Measurements from ENCODE around the gene MTMR10.

GRCh38 chr15:31017311-31017710 is 25.9 kb upstream of the MTMR10 start:
- TF ChIP-seq CTCF (IDR thresholded peaks at IDR 0.05) (no peak), POLR2AphosphoS5 (IDR thresholded peaks at IDR 0.05; ENCODE audit: low read depth, low read length) (no peak), REST (IDR thresholded peaks at IDR 0.05; ENCODE audit: insufficient read depth in 1 of 2, low read depth in 2 of 2, low read length in 1 of 2) (no peak), SIN3A (IDR thresholded peaks at IDR 0.05; ENCODE audit: borderline replicate concordance, insufficient read depth, low read depth, low read length) (no peak)

Measured in Panc1 (cell line).